H9 (cell line): ENCODE results near the gene SLIT1. TPM values are rescaled to one million over a fixed set of nuclear protein-coding genes. Genes with fewer than 3 reads are reported as not detected.

Experiments
- DNase-seq: peaks from one replicate; pipeline ENCODE4 v3.0.0-alpha.2; 2017
- H2AFZ ChIP-seq: one replicate; pipeline ENCODE4 v1.6.1; 2013; ENCODE audit warnings: mild to moderate bottlenecking, low read length, control low read depth, moderate library complexity
- H2AK5ac ChIP-seq: 2 replicates; pipeline ENCODE4 v1.6.1; 2013; ENCODE audit warnings: low read length, control low read depth, mixed read lengths; ENCODE audit not compliant: insufficient read length
- H2BK120ac ChIP-seq: one replicate; pipeline ENCODE4 v1.6.1; 2013; ENCODE audit warnings: low read depth, mild to moderate bottlenecking, low read length, control low read depth, inconsistent platforms; ENCODE audit not compliant: poor library complexity, severe bottlenecking
- H2BK12ac ChIP-seq: 2 replicates; pipeline ENCODE4 v1.6.1; 2013; ENCODE audit warnings: low read length, control low read depth, mixed read lengths, low read depth; ENCODE audit not compliant: insufficient read length
- H2BK15ac ChIP-seq: 2 replicates; pipeline ENCODE4 v1.6.1; 2013; ENCODE audit warnings: low read depth, low read length, control low read depth
- H2BK20ac ChIP-seq: one replicate; pipeline ENCODE4 v1.6.1; 2013; ENCODE audit warnings: low read depth, mild to moderate bottlenecking, low read length, control low read depth, inconsistent platforms; ENCODE audit not compliant: poor library complexity, severe bottlenecking
- H2BK5ac ChIP-seq: 2 replicates; pipeline ENCODE4 v1.6.1; 2013; ENCODE audit warnings: low read length, control low read depth, mixed read lengths; ENCODE audit not compliant: insufficient read length
- H3K14ac ChIP-seq: 2 replicates; pipeline ENCODE4 v1.6.1; 2013; ENCODE audit warnings: low read length, control low read depth; ENCODE audit not compliant: insufficient read depth
- H3K18ac ChIP-seq: 2 replicates; pipeline ENCODE4 v1.6.1; 2013; ENCODE audit warnings: low read depth, mild to moderate bottlenecking, mixed read lengths, low read length, control low read depth; ENCODE audit not compliant: insufficient read length
- H3K23ac ChIP-seq: 2 replicates; pipeline ENCODE4 v1.6.1; 2013; ENCODE audit warnings: low read length, control low read depth, mixed read lengths, low read depth; ENCODE audit not compliant: insufficient read length
- H3K23me2 ChIP-seq: 2 replicates; pipeline ENCODE4 v1.6.1; 2013; ENCODE audit warnings: low read depth, mild to moderate bottlenecking, mixed read lengths, low read length, control low read depth; ENCODE audit not compliant: insufficient read length, poor library complexity, severe bottlenecking
- H3K27ac ChIP-seq: 2 replicates; pipeline ENCODE4 v1.5.1; 2013; ENCODE audit warnings: low read length, control low read depth, mixed read lengths, low read depth; ENCODE audit not compliant: insufficient read length
- H3K27me3 ChIP-seq: 2 replicates; pipeline ENCODE4 v1.6.1; 2013; ENCODE audit warnings: low read length, control low read depth, inconsistent platforms; ENCODE audit not compliant: insufficient read depth
- H3K4ac ChIP-seq: 2 replicates; pipeline ENCODE4 v1.6.1; 2013; ENCODE audit warnings: low read depth, mild to moderate bottlenecking, control low read depth, inconsistent platforms, low read length, moderate library complexity
- H3K4me1 ChIP-seq: 2 replicates; pipeline ENCODE4 v1.6.1; 2013; ENCODE audit warnings: low read length, control low read depth, inconsistent platforms; ENCODE audit not compliant: insufficient read depth
- H3K4me2 ChIP-seq: 2 replicates; pipeline ENCODE4 v1.6.1; 2013; ENCODE audit warnings: low read length, control low read depth, mixed read lengths; ENCODE audit not compliant: insufficient read length, insufficient read depth
- H3K56ac ChIP-seq: 2 replicates; pipeline ENCODE4 v1.6.1; 2013; ENCODE audit warnings: low read depth, mild to moderate bottlenecking, mixed read lengths, low read length, control low read depth; ENCODE audit not compliant: insufficient read length
- H3K79me1 ChIP-seq: 2 replicates; pipeline ENCODE4 v1.6.1; 2013; ENCODE audit warnings: low read depth, mild to moderate bottlenecking, moderate library complexity, low read length, control low read depth, inconsistent platforms; ENCODE audit not compliant: insufficient read depth, poor library complexity, severe bottlenecking
- H3K79me2 ChIP-seq: 2 replicates; pipeline ENCODE4 v1.6.1; 2013; ENCODE audit warnings: low read length, control low read depth, inconsistent platforms; ENCODE audit not compliant: insufficient read depth
- H3K9ac ChIP-seq: 2 replicates; pipeline ENCODE4 v1.6.1; 2013; ENCODE audit warnings: low read length, control low read depth, mixed read lengths; ENCODE audit not compliant: insufficient read length; ENCODE audit errors: extremely low read depth
- H3K9me3 ChIP-seq: one replicate; pipeline ENCODE4 v1.6.1; 2013; ENCODE audit warnings: low read depth, low read length, inconsistent platforms; ENCODE audit not compliant: control insufficient read depth
- H3T11ph ChIP-seq: one replicate; pipeline ENCODE4 v1.6.1; 2013; ENCODE audit warnings: mild to moderate bottlenecking, low read length, control low read depth, inconsistent platforms
- H4K20me1 ChIP-seq: one replicate; pipeline ENCODE4 v1.6.1; 2013; ENCODE audit not compliant: control insufficient read depth, insufficient read length, insufficient read depth
- H4K5ac ChIP-seq: 2 replicates; pipeline ENCODE4 v1.6.1; 2013; ENCODE audit warnings: low read depth, mild to moderate bottlenecking, mixed read lengths, low read length, control low read depth; ENCODE audit not compliant: insufficient read length
- H4K8ac ChIP-seq: replicated peaks from 2 replicates; pipeline ENCODE4 v1.6.1; 2013; ENCODE audit warnings: low read length, control low read depth, mixed read lengths, low read depth; ENCODE audit not compliant: insufficient read length
- H4K91ac ChIP-seq: 2 replicates; pipeline ENCODE4 v1.6.1; 2013; ENCODE audit warnings: low read depth, mild to moderate bottlenecking, moderate library complexity, mixed read lengths, low read length, control low read depth; ENCODE audit not compliant: insufficient read length
- H3K27ac Mint-ChIP-seq, 3 experiments: 2 replicates in 2 of 3; 3 replicates in 1 of 3; pipeline ENCODE4 v1.8.0; 2020 to 2021; ENCODE audit warnings: mixed read lengths in 3 of 3, mild to moderate bottlenecking in 1 of 3, moderate library complexity in 1 of 3
- H3K27me3 Mint-ChIP-seq: 2 replicates; pipeline ENCODE4 v1.8.0; 2021; ENCODE audit warnings: low read depth, mild to moderate bottlenecking, moderate library complexity, mixed read lengths
- H3K36me3 Mint-ChIP-seq, 3 experiments: 2 replicates in 2 of 3; 3 replicates in 1 of 3; pipeline ENCODE4 v1.8.0; 2020 to 2021; ENCODE audit warnings: low read depth in 3 of 3, mixed read lengths in 3 of 3; ENCODE audit not compliant: insufficient read depth in 1 of 3
- H3K4me1 Mint-ChIP-seq, 2 experiments: 2 replicates each; pipeline ENCODE4 v1.8.0; 2020; ENCODE audit warnings: mixed read lengths in 2 of 2
- H3K4me3 Mint-ChIP-seq, 2 experiments: 2 replicates in 1 of 2; 3 replicates in 1 of 2; pipeline ENCODE4 v1.8.0; 2020 to 2021; ENCODE audit warnings: mild to moderate bottlenecking in 2 of 2, mixed read lengths in 2 of 2, moderate library complexity in 1 of 2
- H3K9me3 Mint-ChIP-seq, 2 experiments: 2 replicates in 1 of 2; 3 replicates in 1 of 2; pipeline ENCODE4 v1.8.0; 2020; ENCODE audit warnings: mild to moderate bottlenecking in 2 of 2, mixed read lengths in 2 of 2, moderate library complexity in 1 of 2
- WGBS: extraction: QIAGEN DNeasy Blood & Tissue Kit; methylation state at CpG from one replicate; pipeline ENCODE4 v1.1.7; 2013; ENCODE audit warnings: missing lambda C conversion rate, low lambda C conversion rate, mixed read lengths; ENCODE audit not compliant: insufficient read length; ENCODE audit errors: extremely low coverage; 5-methylcytosine and 5-hydroxymethylcytosine counted together
- total RNA-seq: library from RNA; stranded (reverse); gene quantifications from 2 replicates; pipeline ENCODE4 v1.2.1, GENCODE V29; 2021
- TF ChIP-seq, protein P1 (sequence below): fragments of 200-600 bp; sonication (generic); conservative IDR thresholded peaks from 3 replicates; pipeline ENCODE4 v1.8.0; 2021; ENCODE audit warnings: antibody characterized with exemption, mild to moderate bottlenecking

SLIT1 gene
- total RNA-seq, 1 experiment from 2014 or later, result 0.57 TPM

DNA sequence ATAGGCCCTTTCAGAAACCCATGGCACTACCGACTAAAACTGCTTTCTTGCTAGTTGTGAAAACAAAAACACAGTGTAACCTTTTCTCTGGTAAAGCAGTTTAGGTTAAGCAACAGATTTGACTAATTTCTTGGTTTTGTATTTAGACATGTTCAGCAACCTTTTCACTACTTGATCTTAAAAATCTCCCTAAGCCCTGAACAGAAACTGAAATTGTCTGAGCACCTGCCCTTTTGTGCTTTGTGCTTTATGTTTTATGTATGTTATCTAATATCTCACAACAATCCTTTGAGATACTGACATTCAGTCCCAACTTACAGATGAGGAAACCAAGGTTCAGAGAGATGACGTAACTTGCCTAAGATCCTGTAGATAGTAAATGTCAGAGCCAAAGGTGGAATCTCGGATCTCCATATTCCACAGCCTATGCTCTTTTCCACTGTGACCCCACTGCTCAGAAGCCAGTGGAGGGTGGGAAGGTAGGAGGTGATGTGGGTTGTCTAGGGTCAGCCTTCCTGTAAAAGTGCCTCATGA is 207.1 kb downstream of the SLIT1 start:
- Histone ChIP-seq H2BK5ac (no peak overlapping the region), H4K5ac (no peak overlapping the region), H2BK12ac (no peak overlapping the region), H3K9ac (no peak overlapping the region), H2AFZ (no peak overlapping the region), H3K23ac (no peak overlapping the region), H3K27me3 (no peaks in the 10 kb centered on the region; the same call in 1 of the 2 replicates), H2BK120ac (no peak overlapping the region), H3K79me2 (no peaks in the 10 kb centered on the region), H4K8ac (no peak overlapping the region), H3K23me2 (no peaks in the 10 kb centered on the region), H3K4me1 (no peaks in the 10 kb centered on the region), H3K4me2 (no peak overlapping the region), H3K79me1 (no peaks in the 10 kb centered on the region), H3T11ph (no peak overlapping the region), H4K20me1 (no peaks in the 10 kb centered on the region), H2AK5ac (no peak overlapping the region), H3K9me3 (no peaks in the 10 kb centered on the region), H4K91ac (no peak overlapping the region), H2BK20ac (no peak overlapping the region), H3K18ac (no peak overlapping the region), H3K4ac (no peak overlapping the region), H3K14ac (no peak overlapping the region), H3K27ac (no peak overlapping the region), H3K56ac (no peak overlapping the region), H2BK15ac (no peak overlapping the region)
- WGBS, result no CpG with 5 or more reads among the region's 3 CpGs
- H3K4me1 Mint-ChIP-seq, result peaks cover 3 to 9% of the 10 kb centered on the region in 2 experiments
- no peaks in the 10 kb centered on the region for H3K9me3 Mint-ChIP-seq
- H3K27me3 Mint-ChIP-seq, result no peaks in the 10 kb centered on the region
- DNase-seq, result no peak
- TF ChIP-seq, protein P1, sequence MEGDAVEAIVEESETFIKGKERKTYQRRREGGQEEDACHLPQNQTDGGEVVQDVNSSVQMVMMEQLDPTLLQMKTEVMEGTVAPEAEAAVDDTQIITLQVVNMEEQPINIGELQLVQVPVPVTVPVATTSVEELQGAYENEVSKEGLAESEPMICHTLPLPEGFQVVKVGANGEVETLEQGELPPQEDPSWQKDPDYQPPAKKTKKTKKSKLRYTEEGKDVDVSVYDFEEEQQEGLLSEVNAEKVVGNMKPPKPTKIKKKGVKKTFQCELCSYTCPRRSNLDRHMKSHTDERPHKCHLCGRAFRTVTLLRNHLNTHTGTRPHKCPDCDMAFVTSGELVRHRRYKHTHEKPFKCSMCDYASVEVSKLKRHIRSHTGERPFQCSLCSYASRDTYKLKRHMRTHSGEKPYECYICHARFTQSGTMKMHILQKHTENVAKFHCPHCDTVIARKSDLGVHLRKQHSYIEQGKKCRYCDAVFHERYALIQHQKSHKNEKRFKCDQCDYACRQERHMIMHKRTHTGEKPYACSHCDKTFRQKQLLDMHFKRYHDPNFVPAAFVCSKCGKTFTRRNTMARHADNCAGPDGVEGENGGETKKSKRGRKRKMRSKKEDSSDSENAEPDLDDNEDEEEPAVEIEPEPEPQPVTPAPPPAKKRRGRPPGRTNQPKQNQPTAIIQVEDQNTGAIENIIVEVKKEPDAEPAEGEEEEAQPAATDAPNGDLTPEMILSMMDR, result no peak
- no peak overlapping the region; a peak in 1 of 7 replicates for H3K27ac Mint-ChIP-seq
- peaks cover 20 to 26% (median 24%) of the 10 kb centered on the region in 3 experiments; a peak in 6 of 7 replicates for H3K36me3 Mint-ChIP-seq
- H3K4me3 Mint-ChIP-seq, result no peak overlapping the region
